EL (cell line): ENCODE data around the gene XNDC1N.
"Not testable (repeated sequence)": the region's sequence is repeated elsewhere in the genome, so short reads cannot be mapped to it uniquely, and the experiment has no call there.

Source experiments
- DNase-seq: peaks from one replicate; pipeline ENCODE4 v3.0.0-alpha.2; 2016

Gene XNDC1N

GRCh38 chr11:71930556-71931244, 2.3 kb upstream of the XNDC1N start:
- DNase-seq, result no peak

GRCh38 chr11:71929491-71929890, 1.1 kb upstream of the XNDC1N start:
- DNase-seq, result no peak

GRCh38 chr11:71928737-71929443, 496 bp upstream of the XNDC1N start, which contains the start of gene RNF121:
RNF121 (plus strand) TSS chr11:71929046; CDS start chr11:71929062, 16 bp downstream.
- peak; percentile 96 for DNase-seq

DNA sequence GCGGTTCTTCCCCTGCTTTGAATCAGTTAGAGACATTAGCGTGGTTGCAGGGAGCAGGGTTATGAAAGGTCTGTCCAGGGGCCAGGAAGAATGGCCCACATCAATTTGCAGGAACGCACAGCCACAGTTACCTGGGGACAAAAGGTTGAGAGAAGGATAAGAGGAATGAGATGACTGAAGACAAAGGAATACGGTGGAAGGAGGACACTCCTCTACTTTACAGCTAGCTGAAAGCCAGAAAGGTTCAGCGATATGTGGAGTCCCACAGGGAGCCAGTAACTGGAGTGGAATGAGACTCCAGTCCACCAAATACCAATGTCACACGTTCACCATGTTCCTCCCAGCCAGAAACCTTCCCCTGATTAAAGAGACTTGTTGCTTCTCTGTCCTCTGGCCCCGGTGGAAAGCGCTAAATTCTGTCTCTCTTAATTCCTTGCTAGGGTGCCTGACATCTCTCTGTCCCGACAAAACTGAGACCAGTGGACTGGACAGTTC, 10.7 kb downstream of the XNDC1N start:
- no peak for DNase-seq

DNA sequence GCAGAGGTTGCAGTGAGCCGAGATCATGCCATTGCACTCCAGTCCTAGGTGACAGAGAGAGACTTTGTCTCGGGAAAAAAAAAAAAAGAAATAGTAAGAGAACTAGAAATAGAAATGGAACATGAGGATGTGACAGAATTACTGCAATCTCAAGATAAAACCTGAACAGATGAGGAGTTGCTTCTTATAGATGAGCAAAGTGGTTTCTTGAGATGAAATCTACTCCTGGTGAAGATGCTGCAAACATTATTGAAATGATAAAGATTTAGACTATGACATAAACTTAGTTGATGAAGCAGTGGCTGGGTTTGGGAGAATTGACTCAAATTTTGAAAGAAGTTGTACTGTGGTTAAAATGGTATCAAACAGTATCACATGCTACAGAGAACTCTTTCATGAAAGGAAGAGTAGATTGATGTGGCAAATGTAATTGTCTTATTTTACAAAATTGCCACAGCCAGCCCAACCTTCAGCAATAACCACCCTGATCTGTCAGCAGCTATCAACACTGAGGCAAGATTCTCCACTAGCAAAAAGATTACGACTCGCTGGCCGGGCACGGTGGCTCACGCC, 13.7 kb downstream of the XNDC1N start:
- DNase-seq, result no peak

DNA sequence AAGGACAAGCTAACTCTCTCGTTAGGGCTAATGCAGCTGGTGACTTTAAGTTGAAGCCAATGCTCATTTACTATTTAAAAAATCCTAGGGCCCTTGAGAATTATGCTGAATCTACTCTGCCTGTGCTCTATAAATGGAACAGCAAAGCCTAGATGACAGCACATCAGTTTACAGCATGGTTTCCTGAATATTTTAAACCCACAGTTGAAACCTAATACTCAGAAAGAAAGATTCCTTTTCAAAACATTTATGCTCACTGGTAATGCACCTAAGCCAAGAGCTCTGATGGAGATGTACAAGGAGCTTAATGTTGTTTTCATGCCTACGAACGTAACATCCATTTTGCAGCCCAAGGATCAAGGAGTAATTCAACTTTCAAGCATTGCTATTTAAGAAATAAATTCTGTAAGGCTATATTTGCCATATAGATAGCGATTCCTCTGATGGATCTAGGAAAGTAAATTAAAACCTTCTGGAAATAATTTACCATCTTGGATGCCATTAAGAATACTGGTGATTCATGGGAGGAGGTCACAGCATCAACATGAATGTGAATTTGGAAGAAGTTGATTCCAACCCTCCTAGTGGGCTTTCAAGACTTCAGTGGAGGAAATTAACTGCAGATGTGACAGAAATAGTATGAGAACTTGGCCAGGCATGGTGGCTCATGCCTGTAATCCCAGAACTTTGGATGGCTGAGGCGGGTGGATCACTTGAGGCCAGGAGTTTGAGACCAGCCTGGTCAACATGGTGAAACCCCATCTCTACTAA, 14.5 kb downstream of the XNDC1N start:
- no peak for DNase-seq

- DNase-seq, result not testable (repeated sequence)
These were observed 16.4 kb downstream of the XNDC1N start for GRCh38 chr11:71911986-71912340.

GRCh38 chr11:71911321-71911985, 16.9 kb downstream of the XNDC1N start:
- peak; percentile 20 for DNase-seq

- not testable (repeated sequence) for DNase-seq
These were observed 17.6 kb downstream of the XNDC1N start for GRCh38 chr11:71910775-71911174.

DNA sequence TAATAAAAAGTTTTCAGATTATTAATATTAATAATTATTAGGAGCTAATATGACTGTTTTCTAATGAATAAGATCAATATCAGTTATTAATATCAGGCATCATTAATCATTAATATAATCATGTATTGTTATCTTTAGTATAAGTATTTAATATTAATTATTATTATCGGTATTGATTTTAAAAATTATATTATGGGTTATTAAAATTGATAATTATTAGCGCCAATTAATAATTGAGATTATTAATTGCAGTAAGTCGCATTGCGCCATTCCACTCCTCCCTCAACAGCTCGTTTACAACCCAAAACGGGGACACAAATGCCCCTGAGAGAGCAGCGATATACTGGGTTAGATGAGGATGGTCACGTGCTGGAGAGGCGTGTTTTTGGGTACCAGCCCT, 20.2 kb downstream of the XNDC1N start:
- DNase-seq, result no peak

GRCh38 chr11:71901137-71901536, 27.3 kb downstream of the XNDC1N start:
- DNase-seq, result peak; percentile 82

DNA sequence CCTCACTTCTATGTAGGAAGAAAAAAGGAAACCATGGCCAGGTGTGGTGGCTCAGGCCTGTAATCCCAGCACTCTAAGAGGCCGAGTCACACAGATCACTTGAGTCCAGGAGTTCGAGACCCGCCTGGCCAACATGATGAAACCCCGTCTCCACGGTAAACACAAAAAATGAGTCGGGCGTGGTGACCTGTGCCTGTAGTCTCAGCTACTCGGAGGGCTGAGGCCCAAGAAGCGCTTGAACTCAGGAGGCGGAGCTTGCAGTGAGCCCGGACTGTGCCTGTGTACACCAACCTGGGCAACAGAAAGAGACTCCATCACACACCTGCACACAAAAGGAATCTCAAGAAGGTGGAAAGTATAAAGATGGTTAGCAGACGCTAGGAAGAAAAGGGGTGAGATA, 32.4 kb downstream of the XNDC1N start:
- no peak for DNase-seq

DNA sequence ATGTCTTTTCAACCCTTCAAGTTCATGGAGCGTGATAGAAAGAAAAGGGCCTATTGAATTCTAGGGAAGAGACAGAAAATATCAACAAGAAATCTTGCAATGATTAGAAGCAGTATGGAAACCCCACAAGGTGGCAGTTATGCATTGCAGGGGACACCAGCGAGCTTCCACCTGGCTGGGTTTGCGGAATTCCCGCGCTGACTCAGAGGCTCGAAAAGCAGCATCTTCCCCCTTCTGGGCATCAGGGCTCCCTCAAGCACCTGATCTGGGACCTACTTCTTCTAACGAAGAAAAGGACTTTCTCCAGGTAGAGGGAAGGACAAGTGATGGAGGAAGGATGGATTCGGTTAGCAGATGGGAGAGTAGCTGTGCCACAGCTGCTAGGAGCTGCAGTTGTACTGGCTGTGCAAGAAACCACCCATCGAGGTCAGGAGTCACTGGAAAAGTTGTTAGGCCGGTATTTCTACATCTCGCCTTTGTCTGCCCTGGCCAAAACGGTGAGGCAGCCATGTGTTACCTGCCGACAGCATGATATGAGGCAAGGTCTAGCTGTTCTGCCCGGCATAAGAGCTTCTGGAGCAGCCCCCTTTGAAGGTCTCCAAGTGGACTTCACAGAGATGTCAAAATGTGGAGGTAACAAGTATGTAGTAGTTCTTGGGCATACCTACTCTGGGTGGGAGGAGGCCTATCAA, 39.1 kb downstream of the XNDC1N start:
- DNase-seq, result not testable (repeated sequence)

DNA sequence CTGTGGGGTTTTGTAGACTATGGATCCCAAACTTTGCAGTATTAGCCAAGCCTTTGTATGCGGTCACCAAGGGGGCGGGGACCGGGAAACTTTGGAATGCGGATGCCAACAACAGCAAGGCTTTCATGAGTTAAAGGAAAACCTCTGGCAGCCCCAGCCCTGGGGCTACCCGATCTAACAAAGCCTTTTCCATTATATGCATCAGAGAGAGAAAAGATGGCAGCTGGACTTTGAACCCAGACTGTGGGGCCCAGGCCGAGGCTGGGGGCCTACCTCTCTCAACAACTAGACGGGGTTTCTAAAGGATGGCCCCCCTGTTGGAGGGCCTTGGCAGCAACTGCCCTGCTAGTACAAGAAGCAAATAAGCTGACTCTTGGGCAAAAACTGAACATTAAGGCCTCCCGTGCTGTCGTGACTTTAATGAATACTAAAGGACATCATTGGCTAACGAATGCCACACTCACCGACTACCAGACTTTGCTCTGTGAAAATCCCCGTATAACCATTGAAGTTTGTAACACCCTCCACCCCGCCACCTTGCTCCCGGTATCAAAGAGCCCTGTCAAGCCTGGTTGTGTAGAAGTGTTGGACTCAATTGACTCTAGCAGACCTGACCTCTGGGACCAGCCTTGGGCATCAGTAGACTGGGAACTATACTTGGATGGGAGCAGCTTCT, 39.9 kb downstream of the XNDC1N start:
- not testable (repeated sequence) for DNase-seq

- not testable (repeated sequence) for DNase-seq
These were observed 42.6 kb downstream of the XNDC1N start for GRCh38 chr11:71885806-71886205.
